COLO829 (cell line): Measurements from ENCODE around the gene INO80E.
A peak's percentile ranks its signal among the peaks of the same experiment; 100 is the strongest.
"Not testable (repeated sequence)": the region's sequence is repeated elsewhere in the genome, so short reads cannot be mapped to it uniquely, and the experiment has no call there.

Source experiments
- DNase-seq: peaks from one replicate; pipeline ENCODE4 v3.0.0; 2012; ENCODE audit warnings: low spot score

INO80E gene, protein sequence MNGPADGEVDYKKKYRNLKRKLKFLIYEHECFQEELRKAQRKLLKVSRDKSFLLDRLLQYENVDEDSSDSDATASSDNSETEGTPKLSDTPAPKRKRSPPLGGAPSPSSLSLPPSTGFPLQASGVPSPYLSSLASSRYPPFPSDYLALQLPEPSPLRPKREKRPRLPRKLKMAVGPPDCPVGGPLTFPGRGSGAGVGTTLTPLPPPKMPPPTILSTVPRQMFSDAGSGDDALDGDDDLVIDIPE

GRCh38 chr16:29995911-29996765 lies at the start of gene INO80E:
TSS of gene INO80E (plus strand) at chr16:29996241. CDS start at chr16:29996311, 70 bp downstream.
- peak; percentile 99 for DNase-seq

DNA sequence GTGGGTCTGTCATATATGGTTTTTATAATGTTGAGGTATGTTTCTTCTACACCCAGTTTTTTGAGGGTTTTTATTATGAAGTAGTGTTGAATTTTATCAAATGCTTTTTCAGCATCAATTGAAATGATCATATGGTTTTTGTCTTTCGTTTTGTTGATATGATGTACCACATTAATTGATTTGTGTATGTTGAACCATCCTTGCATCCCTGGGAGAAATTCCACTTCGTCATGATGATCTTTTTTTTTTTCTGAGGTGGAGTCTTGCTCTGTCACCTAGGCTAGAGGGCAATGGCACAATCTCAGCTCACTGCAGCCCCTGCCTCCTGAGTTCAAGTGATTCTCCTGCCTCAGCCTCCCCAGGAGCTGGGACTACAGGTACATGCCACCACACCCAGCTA lies 48.1 kb upstream of the INO80E start:
- no peak for DNase-seq

DNA sequence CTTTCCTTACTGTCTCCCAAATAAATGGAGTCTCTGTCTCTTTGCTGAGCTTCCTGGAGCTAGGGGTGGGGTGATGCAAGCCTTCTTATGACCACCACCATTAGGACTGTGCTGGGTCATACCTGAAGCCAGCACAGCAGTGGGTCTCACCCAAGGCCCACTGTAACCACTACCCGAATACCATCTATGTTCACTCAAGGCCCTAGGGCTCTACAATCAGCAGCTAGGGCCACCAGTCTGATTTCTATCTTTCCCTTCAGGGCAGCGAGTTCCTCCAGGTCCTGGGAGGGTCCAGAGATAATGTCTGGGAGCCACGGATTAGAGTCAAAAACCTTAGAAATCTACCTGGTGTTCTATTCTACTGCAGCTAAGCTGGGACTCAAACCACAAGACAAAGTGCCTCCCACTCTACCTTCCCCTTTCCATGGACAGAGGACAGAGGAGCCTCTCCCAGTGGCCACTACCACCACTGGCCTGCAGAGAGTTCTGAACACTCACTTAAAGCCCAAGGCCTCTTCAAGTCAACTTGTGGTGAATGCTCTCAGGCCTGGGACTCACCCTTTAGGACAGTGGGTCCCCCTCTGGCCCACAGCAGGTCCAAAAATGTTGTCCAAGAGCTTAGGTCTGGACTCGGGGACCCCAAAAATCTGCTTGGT lies 45.1 kb upstream of the INO80E start:
- DNase-seq, result no peak

GRCh38 chr16:29951625-29952365 lies 44.2 kb upstream of the INO80E start:
- DNase-seq, result no peak

DNA sequence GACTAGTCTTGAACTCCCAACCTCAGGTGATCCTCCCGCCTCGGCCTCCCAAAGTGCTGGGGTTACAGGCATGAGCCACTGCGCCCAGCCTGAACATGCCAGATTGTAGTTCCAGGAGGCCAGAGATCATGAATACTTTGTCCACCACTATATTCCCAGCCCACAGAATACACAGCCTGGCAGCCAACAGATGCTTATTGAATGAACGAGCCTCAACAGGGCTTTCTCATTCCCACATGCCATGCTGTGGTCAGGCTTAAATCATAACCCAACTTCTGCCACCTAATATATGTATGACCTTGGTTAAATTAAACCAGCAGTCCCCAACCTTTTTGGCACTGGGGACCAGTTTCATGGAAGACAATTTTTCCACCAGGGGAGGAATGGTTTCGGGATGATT lies 37.3 kb upstream of the INO80E start:
- no peak for DNase-seq

DNA sequence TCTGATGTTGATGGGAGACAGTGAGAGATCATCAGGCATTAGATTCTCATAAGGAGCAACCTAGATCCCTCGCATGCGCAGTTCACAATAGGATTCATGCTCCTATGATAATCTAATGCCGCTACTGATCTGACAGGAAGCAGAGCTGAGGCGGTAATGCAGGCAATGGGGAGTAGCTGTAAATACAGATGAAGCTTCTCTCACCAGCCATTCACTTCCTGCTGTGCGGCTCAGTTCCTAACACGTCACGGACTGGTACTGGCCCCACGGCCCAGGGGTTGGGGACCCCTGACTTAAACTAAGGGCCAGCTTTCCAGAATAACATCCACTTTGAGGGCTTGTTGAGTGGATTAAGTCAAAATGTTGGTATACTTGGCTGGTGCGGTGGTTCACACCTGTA lies 36.7 kb upstream of the INO80E start:
- DNase-seq, result no peak

DNA sequence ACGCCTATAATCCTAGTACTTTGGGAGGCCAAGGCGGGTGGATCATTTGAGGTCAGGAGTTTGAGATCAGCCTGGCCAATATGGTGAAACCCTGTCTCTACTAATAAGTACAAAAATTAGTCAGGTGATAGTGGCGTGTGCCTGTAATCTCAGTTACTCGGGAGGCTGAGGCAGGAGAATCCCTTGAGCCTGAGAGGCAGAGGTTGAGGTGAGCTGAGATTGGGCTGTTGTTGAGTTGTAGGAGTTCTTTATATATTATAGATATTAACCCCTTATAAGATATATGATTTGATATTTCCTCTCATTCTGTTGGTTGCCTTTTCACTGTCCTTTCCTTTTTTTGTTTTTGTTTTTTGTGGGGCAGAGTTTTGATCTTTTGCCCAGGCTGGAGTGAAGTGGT lies 36.2 kb upstream of the INO80E start:
- DNase-seq, result not testable (repeated sequence)

- no peak for DNase-seq
Observed at GRCh38 chr16:29961127-29961478, 34.9 kb upstream of the INO80E start.

DNA sequence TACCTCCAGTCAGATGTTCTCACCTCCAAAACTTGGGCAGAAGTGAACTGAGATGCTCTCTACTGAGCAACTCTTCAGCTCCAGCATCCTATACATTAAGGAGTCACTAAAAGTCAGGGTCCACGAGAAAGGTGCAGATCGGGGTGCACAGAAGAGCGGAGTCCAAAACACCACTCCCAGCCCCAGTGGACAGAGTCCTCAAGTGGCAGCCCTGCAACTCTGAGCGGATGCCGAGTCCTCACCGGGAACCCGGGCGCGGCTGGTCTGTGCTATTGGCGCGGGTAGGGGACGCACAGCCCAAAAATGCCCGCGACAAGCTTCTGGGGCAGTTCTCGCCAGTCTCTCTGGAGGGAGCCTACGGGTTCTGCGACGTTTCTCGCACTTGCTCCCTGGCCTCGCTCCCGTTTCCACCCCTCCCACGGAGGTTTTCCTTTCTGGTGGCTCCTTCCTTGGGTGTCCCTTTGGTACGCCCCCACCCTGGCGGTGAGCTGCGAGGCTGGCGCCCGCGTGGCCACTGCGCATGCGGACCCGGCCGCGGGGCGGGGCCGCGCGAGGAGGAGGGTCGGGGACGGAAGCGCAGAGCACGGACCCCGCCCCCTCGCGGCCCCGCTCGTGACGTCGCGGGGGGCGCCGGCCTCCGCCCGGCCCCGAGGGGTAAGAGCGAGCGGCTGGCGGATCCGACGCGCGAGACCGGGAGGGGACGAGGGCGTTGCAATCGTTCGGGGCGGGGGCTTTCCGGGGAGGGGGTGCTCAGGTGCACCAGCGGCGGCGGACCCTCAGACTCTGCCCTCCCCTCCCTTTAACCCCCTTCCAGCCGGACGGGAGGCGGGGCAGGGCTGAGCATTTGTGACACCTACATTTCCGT lies 34.3 kb upstream of the INO80E start, which contains the start of gene TMEM219:
Gene TMEM219 (plus strand): TSS at position 601 of the 865 bp plus-strand sequence. CDS start 1,065 bp downstream, outside the sequence.
- peak; percentile 92 for DNase-seq

DNA sequence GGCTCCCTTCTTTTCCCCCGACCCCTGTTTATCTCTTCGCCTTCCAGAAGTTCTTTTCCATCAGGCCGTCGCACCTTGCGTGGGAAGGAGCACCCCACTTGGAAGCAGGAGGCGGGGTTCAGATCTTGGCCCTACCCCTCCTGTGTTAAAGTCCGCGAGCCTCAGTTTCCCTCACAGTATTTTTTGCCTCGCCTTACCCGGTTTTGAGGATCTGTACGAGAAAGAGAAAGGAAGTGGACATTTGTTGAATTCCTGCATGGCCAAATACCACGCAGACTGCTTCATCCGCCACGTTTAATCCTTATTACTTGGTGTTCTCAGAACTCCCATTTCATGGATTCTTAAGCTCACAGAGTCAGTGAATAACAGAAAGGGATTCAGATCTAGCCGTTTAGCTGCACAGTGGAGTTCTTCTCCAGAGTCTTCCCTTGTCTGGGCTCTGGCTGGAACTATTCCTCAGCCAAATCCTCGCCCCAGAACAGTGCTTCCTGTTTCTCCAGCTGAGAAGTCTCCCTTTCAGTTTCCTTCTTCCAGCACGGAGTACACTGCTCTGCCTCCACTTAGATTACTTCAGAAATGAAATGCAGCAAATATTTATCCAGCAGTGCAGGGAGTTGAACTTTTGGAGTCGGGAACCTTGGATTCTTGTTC lies 33.6 kb upstream of the INO80E start:
- DNase-seq, result no peak

DNA sequence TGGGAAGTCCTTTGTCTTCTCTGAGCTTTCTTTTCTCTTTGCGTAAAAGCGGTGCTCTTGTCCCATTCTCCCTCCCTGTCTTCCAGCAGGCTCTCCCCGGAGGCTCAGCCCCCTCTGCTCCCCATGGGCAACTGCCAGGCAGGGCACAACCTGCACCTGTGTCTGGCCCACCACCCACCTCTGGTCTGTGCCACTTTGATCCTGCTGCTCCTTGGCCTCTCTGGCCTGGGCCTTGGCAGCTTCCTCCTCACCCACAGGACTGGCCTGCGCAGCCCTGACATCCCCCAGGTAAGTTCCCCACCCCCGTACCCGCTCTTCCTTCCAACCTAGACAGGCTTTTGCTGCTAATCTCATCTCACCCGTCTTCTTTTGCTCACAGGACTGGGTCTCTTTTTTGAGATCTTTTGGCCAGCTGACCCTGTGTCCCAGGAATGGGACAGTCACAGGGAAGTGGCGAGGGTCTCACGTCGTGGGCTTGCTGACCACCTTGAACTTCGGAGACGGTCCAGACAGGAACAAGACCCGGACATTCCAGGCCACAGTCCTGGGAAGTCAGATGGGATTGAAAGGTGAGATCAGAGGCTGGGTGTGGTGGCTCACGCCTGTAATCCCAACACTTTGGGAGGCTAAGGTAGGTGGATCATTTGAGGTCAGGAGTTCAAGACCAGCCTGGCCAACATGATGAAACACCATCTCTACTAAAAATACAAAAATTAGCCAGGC lies 32.9 kb upstream of the INO80E start:
- DNase-seq, result no peak

DNA sequence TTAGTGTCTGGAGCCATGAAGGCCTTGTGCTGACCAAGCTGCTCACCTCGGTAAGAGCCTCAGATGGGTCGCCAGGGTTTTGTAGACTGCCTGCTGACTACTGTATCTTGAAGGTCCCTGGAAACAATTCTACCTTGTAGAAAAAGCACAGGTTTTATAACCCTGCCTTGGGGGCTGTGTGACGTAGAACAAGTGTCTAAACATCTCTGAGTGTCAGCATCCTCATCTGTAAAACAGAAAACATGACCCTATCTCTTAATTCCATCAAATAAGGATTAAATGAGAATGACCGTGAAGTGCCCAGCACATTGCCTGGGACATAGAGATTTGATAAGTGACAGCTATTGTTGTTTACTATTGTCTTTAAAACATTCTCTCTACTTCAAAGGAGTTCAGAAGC lies 27.8 kb upstream of the INO80E start:
- no peak for DNase-seq

DNA sequence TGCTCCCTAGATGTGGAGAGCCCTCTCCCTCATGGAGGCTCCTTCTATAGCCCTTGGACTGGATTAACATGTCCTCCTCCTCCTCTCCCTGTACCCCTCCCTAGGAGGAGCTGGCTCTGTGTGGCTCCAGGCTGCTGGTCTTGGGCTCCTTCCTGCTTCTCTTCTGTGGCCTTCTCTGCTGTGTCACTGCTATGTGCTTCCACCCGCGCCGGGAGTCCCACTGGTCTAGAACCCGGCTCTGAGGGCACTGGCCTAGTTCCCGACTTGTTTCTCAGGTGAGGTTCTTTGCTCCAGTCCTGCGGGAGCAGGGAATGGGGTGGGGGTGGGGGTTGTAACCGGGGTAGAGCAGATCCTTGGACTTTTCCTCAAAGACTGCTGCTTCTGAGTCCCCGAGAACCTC lies 24.7 kb upstream of the INO80E start:
- DNase-seq, result no peak

DNA sequence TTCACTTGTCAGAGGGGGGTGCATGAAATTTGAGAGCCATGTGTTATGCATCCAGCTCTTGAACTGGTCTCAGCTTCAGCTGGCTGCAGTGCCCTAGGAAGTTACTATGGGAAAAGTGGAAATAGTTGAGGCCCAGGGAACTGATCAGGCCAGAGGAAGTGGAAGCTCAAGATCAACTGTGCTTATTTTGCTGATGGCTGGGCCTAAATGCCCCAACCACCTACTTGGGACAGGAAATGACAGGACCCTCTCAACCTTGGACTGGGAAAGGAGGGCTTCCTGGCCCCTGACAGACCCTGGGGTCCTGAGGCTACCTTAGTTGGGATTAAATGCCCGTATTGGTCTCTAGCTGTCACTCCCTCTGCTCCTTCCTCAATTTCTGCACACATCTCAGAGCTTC lies 23.5 kb upstream of the INO80E start:
- DNase-seq, result no peak

DNA sequence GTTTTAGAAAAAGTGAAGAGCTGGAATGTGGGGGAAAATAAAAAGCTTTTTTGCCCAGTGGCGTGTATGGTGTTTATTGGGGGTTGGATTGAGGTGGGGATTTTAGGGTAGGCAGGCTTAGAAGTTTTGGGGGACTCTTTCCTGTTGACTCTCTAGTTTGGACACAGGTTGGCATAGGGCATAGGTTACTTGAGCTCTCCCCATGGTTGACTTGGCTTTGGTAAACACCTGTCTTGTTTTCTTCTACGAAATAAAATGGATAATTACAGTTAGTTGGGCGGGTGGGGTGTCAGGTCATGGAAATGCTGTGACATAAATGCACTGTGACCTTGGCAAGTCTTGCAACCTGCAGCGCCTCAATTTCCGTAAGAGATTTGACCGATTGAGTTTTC lies 23.1 kb upstream of the INO80E start:
- no peak for DNase-seq

DNA sequence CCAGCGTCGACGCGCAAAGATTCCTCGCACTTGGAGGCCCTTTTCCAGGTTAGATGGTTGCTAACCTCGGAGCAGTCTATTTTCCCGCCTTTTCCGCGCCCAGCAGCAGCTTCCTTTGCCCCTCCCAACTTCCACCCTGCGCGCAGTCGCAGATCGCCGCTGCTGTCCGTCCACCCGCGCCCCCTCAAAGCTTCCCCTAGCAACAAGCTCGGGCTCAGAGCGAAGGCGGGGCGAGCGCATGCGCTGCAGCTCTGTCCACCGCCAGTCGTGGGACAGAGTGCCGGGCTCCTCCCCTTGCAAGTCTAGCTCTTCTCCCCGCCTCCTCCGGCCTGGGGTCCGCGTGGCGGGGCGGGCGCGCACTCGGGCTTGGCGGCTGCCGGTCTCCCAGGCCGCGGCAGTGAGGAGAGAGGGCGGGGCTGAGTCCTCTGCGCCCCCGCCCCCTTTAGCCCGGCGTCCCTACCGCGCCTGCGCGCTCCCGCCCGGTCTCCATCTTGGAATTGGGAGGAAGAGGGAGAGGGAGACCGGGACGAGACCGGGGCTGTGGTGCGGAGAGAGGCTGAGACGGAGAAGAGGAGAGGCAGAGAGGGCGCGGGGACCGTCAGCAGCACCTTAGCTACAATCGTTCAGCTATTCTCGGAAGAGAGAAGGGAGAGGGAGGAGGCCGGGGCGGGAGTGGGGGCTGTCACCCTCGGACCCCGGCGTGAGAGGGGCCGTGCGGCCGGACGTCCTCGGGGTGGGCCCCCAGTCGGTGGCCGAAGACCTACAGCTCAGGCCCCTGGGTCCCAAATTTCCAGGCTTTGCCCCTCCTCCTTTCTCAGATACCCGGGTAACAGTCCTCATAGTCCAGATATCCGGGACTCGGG lies 22.4 kb upstream of the INO80E start, which contains the start of gene TAOK2:
Gene TAOK2 (plus strand): TSS at position 485 of the 863 bp plus-strand sequence. CDS start 3,905 bp downstream, outside the sequence.
- peak; percentile 100 for DNase-seq

DNA sequence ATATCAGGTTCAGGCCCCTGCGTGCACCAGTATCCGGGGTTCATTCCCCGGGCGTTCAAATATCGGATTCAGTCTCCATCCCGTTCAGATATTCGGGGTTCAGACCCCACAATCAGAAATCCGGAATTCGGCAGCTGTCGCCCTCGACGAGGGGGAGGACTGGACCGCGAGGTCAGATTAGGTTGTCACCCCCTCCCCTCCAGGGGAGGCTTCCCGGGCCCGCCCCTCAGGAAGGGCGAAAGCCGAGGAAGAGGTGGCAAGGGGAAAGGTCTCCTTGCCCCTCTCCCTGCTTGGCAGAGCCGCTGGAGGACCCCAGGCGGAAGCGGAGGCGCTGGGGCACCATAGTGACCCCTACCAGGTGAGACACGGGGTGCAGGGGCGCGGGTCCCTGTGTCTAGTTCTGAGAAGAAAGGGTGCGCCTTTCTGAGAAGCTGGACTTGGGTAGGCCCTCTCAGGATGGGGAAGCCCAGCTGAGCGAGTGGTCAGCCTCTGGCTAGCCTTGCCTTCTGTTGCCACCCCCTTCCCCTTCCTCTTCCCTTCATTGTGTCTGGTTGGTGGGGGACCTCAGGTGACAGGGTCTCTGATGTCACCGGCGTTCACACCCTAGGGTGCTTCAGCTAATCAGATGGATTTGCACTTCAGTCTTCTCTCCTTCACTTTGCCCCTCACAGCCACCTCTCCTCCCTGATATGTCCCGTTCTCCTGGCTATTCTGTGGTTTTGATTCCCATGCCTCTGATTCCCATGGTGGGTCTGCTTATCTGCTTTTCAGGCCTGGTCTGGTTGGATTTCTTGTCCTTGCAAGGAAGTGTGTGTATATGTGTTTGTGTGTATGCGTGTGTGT lies 21.5 kb upstream of the INO80E start:
- no peak for DNase-seq

- no peak for DNase-seq
Observed at GRCh38 chr16:29975134-29975538, 20.9 kb upstream of the INO80E start.
